HG03060 (cell line): ENCODE measurements around the gene G0S2.

ENCODE experiments used
- ATAC-seq: cut with Tn5 transposase; IDR thresholded peaks from one replicate; pipeline ENCODE4 v1.9.1; 2021; ENCODE audit warnings: low read depth, moderate number of reproducible peaks; ENCODE audit not compliant: unreplicated experiment

G0S2 gene, protein sequence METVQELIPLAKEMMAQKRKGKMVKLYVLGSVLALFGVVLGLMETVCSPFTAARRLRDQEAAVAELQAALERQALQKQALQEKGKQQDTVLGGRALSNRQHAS

DNA sequence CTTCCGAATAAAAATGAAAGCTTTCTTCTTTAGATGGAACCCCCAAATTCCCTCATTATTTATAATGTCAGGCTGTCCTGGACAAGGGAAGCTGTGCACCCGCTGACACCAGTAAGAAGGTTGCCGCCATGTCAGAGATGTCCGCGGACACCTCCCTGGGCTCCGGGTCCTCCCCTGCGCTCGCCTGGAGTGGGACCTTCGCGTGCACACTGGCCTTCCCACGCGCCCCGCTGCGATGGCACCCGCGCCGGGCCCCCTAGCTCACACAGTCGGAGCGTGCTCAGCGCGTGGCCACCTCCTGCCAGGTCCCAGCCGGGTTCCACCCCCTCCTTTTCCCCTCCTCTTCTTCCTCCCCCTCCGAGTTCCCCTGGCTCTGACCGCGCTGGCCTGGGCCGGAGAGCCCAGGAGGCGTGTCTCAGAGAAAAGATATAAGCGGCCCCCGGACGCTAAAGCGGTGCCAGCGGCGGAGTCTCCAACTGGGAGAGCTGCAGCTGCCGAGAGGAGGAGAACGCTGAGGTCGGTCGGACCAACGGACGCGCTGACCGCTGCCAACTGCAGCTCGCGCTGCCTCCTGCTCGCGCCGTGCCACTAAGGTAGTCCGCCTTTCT is at the start of gene G0S2:
Gene G0S2 (plus strand): TSS at position 456 of the 608 bp plus-strand sequence. CDS start 273 bp downstream, outside the sequence.
- ATAC-seq: no peak

DNA sequence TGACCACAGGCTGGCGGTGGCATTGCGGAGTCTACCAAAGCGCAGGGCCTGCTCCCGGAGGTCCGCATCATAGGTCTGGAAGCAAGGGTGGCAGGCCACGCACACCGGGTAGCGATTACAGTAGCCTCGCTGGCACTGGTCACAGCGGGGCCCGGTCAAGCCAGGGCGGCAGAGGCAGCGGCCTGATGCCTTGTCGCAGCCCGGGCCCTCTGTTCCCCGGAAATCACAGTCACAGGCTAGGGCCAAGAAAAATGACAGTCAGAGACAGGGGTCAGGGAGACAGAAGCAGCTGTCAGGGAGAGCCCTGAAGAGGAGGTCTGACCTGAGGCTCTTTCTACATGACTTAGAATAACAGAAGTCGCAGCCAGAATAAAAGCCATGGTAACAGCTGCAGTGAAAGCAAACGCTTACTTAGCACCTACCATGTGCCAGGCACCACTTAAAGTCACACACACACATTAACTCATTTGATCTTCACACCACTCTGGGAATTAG is 49.4 kb upstream of the G0S2 start:
- no peak for ATAC-seq

DNA sequence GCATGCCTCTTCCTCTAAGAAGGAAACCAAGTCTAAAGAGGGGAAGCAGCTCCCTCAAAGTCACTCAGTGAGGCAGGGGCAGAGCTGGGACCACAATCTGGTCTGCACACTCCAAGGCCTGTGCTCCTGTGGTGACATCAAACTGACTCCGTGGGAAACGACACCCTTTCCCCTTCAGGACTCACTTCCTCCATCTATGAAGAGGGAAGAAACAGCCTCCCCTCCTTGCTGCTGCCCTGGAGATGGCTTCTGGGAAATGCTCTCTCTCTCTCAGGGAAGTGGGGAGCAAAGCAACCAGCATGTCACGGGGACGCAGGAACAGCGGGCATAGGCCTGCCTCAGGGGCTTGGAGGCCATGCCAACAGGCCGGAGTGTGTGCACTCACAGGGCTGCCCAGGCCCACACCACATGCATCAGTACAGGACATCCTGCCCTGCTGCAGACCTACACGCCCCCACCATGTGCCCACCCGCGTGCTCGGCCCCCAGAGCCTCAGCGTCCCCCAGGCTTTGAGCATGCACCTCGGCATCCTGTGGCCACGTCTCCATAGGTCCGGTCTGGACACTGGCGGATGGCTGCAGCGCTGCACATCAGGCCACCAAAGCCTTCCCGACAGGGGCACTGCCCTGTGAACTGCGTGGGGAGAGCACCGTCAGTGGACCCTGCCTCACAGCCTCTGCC is 48.7 kb upstream of the G0S2 start:
- ATAC-seq: no peak

DNA sequence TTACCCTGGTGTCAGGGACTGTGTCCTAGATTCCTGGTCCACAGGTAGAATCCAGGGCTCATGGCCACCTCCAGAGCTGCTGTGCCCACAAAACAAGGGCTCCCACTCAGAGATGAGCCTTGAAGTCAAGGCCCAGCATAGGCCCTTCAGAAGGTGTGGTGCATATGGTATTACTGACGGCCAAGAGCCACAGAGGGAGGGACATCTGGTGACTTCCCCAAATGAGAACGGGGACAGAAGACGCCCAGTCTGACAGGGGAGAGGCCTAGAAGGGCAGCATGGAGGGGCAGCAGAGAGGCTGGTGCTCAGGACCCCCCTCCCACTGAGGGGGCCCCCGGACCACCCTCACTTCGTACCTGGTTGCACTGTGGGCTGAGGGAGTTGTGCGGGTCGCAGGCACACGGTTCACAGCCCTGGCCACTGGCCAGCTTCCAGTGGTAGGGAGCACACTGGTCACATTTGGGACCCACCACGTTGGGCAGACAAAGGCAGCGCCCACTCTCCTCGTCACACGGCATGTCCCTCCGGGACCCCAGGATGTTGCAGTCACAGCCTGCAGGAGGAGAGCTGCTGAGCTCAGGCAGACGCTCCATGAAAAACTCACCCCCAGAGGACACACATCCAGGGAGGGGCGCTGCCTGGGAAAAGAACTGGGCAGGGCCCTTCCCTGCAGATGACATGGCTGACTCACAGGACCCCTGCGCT is 48.0 kb upstream of the G0S2 start:
- no peak for ATAC-seq

DNA sequence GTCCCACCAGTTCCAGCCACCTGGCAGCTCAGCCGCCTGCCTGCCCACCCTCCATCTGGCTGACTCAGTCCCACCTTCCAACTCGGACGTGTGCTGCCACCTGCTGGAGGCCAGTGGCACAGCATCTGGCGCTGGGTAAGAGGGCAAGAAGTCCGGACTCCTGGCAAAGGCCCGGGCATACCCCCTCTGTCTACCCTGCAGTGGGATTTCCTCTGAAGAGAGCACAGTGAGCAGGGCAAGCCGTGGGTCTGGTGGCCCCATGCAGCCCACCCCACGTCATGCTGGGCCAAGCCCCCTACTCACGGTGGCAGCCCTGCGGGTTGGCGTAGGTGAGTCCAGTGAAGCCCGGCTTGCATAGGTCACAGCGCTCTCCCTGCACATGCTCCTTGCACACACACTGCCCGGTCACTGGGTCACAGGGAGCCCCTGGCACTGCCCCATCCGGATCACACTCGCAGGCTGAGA is 47.4 kb upstream of the G0S2 start:
- peak; percentile 56 for ATAC-seq

DNA sequence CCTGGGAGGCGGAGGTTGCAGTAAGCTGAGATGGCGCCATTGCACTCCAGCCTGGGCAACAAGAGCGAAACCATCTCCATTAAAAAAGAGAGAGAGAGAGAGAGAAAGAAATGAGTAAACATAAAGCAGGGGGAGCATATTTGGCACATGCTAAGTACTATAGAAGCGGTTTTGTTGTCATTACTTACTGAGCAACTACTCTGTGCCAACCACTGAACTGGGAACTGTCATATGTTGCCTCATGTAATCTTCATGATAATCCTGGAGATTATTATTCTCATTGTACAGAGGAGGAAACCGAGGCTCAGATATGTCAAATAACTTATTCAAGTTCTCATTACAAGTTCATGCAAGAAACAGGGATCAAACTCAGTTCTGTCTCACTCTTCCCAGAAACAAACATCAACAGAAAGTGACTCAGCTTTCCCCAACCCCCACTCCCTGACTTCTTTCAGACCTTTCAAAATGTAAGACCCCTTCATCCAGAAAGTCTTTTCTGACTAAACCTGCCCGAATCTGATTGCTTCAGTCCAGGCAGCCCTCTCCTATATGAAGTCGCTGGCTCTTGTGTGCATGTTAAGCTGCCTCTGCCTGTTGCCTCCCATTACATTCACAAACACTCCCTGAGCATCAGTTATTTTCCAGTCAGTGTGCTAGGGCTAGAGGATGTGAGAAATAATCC is 46.5 kb upstream of the G0S2 start:
- no peak for ATAC-seq

DNA sequence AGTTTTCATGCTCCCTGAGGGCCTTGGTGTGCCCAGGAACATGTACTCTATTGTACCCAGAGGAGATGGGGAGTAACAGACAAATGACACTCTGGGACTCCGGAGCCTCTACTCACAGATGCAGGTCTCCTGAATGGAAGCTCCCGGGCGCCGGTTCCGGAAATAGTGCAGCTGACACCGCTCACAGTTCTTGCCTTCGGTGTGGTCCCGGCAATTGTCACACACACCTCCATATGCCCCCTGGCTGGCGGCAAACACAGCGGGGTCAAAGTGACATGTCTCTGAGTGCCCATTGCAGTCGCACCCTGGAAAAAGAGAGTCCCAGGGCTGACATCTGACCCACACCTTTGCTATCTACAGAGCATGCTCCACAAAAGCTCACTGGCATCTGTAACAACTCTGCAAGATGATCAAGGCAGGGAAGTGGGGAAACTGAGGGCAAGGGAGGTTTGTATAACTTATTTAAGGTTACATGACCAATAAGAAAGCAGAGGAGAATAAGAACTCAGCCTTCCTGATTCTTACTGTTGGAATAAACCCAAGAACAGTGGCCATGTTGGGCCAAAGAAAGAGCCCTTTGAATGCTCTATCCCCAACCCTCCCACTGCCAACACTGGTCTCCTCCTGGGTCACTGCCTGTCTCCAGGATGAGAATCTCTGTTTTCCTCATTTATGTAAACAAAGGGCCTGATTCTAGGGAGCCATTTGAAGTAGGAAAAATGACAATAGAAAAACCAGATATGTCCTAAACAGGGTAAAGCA is 45.4 kb upstream of the G0S2 start:
- no peak for ATAC-seq

DNA sequence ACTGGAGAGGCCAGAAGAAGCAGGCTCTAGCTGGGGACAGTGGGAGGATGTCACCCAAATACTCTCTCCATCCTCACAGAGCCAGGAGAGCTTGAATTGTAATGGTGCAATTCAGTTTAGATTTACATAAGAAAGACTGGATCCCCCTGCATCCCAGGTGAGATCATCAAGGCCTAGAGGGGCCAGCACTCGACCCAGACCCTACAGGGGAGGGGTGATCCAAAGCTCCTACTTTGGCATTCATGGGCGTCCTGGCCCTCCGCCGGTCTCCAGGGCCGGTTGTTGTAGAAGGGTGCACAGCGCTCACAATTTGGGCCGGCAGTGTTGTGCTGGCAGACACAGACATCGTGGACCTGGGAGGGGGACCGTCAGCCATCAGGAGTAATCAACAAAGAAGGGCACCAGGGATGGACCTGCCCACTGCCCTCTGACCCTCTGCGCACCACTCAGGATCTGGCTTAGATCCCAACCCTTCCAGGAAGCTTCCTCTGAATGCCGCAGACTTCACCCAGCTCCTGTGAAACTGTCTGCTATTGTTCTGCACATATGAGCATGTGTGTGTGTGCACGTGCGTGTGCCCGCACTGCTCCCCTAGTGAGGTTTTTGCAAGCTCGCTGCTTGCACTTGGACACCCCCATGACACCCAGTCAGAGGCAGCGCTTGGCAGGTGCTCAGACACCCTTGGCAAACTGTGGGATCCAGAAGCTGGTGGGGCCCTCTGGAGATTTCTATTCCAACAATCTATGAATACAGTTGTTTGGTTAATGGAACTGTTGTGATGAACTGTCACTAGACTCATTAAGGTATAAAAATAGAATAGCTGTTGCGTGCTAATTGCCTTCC is 44.6 kb upstream of the G0S2 start:
- ATAC-seq: no peak

DNA sequence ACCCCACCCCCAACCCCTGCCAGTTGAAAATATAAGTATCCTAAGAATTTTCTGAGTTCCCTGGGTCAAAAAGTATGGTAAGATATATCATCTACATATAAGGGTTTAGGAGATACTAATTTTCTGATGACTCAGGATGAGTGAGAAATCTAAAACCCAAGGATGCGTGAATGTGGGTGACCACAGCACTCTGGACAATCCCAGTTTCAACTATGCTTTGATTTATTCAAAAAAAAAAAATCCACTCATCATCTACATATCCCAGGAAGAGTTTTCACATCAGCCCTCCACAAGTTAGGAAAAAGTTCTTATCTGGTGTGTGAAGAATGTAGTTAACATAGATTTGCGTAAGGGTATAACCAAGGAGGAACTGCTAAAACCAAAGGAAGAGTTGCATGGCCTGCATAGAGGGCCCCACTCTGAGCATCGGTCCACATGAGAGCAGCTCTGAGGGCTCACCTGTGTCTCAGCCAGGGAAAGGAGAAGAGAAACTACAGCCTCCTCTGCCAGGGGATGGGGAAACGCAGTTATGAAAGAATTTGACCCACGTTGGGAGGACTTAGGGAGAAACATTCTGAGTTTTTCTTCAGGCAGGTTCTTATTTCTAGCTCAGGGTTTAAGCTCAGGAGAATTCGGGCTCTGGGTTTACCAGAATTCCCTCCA is 41.7 kb upstream of the G0S2 start:
- no peak for ATAC-seq

DNA sequence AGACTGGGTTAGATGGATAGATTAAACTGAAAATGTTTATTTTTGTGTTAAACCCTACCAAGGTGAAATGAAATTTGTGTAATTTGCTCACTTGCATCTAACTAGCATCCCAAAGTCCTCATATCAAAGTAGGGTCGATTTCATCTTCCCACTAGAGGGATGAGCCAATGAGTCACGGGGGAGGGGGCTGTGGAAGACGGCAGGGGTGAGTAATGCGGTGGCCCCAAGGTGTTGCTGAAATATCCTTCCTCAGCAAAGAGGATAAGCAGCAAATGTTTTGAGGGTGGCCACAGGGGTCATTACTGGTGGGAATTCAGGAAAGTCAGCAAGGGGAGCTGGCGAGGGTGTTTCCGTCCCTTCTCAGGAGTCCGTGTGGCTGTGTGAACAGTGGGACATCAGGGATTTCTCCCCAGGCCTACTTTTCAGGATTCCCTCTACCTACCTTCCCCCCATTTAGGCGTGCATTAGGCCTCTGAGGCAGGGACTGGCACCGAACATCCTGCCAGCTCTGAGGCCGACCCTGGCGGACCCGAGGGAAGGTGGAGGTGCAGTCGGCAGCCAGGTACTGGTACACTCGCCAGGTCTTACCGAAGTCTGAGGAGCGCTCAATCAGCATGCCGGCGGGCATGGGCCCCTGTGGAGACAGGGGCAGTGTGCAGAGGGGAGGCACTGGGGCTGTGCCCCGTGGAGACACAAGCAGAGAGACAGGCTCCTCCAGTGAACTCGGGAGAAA is 41.0 kb upstream of the G0S2 start:
- ATAC-seq: no peak

DNA sequence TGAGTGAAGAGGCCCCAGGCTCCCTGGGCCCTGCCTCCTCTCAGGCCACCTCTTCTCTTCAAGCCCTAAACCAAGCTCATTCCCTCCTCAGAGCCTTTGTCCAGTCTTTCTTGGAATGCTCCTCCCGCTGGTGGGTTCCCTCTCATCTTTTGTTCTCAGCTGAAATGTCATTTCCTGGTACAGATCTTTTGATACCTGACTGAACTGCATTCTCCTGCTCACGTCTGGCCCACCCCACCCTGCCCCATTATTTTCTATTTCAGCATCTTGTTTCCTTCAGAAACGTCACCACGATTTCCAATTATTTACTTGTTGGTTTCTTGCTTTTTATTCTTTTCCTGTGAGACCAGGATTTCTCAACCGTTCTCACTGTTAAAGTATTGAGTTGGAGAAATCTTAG is 39.4 kb upstream of the G0S2 start:
- ATAC-seq: no peak

DNA sequence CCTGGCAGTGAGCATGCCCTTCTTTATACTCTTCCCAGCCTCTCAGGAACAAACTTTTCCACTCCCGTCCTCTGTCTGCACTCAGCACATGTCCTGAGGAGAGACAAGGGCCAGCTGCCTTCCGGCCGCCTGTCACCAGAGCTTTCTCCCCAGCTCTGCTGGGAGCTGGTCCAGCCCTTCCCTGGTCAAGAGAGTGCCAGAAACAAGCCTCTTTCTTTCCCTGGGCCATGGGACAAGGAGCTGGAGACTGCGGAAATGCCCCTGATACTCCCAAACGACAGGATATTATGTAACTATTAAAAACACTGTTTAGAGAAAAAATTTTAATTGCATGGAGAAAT is 33.4 kb upstream of the G0S2 start:
- no peak for ATAC-seq

DNA sequence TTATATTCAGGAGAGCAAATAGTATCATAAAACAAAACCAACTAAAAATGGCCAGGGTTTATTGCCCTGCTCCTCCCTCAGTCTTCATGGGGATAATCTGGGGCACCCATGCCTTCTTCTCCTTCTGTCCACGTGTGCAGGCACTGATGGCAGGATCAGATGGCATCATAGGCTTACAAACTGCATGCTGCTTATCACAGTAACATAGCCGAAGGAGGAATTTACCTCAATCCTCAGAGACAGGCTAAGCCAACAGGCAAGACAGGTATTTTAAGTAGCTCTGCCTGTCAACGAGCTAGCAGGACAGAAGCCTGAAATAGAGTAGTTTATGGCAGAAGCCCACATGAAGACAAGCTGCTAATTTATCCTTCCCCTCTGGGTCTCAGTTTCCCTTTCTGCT is 32.4 kb upstream of the G0S2 start:
- ATAC-seq: no peak

DNA sequence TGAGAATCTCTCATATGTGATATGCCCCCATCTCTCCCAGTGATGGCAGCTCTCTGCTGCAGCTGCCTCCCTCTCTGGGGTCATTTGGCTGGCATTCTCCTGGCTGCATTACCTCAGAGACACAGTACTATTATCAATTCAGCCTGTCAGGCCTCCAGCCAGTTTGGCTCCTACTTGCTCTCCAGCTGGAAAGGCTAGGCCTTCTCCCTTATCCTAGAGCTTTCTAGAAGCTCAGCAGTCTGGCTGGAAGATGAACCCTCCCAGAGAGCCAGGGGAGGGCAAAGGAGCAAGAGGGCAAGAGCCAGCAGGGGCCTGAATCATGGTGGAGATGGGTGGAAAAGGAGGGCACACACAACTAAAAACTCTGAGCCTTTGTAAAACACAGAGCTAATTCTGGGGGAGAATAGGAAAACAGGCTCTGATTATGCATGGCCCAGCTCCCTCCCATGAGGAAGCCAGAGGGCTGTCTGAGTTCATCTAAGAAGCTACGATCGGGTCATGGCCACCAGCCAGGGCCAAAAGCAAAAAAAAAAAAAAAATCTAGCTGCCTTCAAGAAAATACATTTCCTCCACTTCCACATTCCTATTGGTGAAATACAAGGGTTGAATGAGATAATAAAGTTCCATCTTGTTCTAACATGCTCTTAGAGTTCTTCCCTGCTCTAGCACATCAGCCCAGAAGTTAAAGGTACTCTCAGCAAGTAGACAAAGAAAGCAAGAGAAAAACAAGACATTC is 31.8 kb upstream of the G0S2 start:
- ATAC-seq: no peak

DNA sequence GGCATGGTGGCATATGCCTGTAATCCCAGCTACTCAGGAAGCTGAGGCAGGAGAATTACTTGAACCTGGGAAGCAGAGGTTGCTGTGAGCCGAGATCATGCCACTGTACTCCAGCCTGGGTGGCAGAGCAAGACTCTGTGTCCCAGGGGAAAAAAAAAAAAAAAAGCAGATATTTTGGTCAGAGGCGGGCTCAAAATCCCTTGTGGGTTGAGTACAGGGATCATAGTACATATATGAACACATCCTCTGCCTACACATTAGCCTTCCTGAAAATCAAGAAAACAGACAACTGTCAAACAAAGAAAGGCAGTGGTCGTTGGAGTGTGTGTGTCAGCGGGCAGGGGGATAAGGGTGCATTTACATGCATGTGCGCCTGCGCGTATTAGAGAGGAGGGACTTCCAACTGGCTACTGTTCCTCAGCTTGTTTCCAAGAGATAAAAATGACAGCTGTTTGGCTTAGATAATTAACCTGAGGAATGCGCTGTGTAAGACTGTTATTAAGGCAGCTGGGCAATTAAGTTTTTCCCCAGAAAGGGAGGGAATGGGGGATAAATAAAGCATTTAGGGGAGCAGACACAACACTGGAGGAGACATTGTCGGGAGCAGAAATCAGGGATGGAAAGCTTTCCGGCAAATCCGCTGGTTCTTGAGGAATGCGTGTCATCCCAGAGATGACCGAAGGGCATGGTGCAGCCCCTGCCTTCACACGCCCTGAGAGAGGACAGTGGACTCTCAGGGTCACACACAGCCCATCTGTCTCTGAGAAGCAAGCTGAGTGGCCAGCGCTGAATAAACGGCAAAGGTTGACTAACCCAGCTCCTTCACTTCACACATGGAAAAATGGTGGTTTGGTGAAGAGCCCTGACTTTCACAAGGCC is 29.4 kb upstream of the G0S2 start:
- no peak for ATAC-seq

DNA sequence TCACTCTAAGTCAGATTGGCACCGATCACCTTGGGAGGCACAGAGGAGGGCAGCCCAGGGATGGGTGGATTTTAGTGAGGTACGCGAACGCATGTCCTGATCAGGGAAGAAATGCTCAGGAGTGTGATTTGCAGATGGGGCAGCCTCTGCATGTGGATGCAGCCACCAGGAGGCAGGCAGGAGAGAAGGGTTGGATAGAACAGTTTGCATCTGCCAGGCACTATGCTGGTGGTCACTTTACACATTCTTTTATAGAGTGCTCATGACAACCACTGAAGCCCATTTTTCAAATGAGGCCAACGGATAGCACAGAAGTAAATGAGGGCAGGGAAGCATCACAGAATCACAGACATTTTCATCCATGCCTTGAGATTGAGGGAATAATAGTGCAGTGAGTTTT is 28.7 kb upstream of the G0S2 start:
- no peak for ATAC-seq

DNA sequence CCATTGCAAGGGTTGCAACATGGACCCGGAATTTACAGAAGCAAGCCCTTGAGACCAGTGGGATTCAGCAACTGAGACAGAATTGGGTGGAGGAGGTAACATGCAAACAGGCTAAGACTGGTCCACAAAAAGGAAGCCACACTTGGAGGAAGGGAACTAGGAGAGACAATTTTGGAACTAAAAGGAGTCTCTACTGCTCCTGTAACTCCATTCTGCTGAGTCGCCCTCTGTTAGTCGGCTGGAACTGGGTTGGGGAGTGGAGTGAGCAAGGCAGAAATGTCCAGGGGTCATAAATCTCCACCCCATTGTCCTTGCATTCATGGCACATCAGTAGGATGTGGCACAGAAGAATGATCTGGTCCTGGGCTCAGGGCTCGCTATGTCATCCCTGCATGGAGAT is 28.1 kb upstream of the G0S2 start:
- no peak for ATAC-seq
